GM12865 (cell line): Measurements from ENCODE around the gene TSPEAR.

Experiments used
- DNase-seq: peaks from one replicate; pipeline ENCODE4 v3.0.0; 2010; ENCODE audit warnings: low read depth
- H3K4me3 ChIP-seq: 2 replicates; pipeline ENCODE4 v1.5.1; 2011; ENCODE audit warnings: mild to moderate bottlenecking, low read depth, low read length, control low read depth
- CTCF ChIP-seq: IDR thresholded peaks from 2 replicates; pipeline ENCODE4 v1.5.1; 2011; ENCODE audit warnings: low read length, control low read depth, low read depth, inconsistent platforms; ENCODE audit not compliant: insufficient read depth; ENCODE audit errors: missing control alignments

TSPEAR gene

DNA sequence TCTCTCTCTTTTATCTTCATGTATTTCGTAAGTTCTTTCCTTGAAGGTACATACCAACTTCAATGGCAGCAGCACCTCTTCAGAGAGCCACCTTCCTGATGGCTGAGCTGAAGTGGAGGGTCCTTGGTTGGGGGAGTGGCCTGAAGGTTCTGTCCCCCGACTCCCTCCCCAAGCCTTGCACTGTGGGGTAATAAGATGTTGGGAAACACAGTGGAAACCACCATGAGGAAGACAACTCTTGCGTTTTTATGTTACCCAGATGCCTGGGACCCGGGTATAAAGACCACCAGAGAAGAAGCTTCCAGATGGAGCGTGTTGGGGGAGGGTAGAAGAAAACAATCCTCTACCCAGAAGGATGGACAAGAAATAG lies 52.8 kb downstream of the TSPEAR start:
- DNase-seq: no peak
- H3K4me3 ChIP-seq: no peak overlapping the region
- no peak for TF ChIP-seq CTCF

DNA sequence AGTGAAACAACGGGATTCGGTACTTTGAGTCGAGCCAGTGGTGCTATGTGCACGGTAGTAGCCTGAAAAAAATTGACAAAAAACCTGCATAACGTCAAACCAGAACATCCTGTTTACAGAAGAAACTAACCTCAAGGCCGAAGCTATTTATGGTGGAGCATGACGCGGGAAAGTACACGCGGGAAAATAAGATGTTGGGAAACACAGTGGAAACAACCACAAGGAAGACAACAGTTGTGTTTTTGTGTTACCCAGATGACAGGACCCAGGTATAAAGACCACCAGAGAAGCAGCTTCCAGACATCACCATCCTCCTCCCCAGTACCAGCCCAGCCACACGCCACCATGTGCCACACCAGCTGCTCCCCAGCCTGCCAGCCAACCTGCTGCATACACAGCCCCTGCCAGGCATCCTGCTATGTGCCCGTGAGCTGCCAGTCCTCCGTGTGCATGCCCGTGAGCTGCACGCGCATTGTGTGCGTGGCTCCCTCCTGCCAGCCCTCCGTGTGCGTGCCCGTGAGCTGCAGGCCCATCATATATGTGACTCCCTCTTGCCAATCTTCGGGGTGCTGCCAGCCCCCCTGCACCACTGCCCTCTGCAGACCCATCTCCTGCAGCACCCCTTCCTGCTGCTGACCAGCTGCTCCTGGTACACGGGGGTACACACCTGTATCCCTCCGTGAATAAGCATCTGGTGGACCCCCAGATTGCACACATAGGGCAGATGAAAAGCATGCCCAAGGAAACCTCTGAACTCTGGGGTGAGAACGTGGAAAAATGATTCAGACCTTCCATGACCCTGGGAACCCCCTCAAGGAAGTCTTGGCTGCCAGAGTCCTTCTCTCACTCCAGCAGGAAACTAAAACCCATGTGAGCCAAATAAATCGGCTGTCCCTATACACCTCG lies 53.5 kb downstream of the TSPEAR start, which contains the start of gene KRTAP12-3:
Gene KRTAP12-3 (plus strand): TSS at position 298 of the 906 bp plus-strand sequence. CDS start 48 bp downstream, at position 346.
- H3K4me3 ChIP-seq: no peak within 1 kb of the TSS
- TF ChIP-seq CTCF: no peak
- DNase-seq: peak; percentile 27

GRCh38 chr21:44656868-44657267 lies 54.5 kb downstream of the TSPEAR start:
- DNase-seq: no peak
- no peak for TF ChIP-seq CTCF
- no peak overlapping the region for H3K4me3 ChIP-seq

- no peak for DNase-seq
- TF ChIP-seq CTCF: no peak
- no peak within 1 kb of the TSS for H3K4me3 ChIP-seq
Observed at GRCh38 chr21:44654576-44655175, 56.7 kb downstream of the TSPEAR start, which contains the start of gene KRTAP12-4. Gene KRTAP12-4 (minus strand): TSS chr21:44654659. CDS start chr21:44654614, 45 bp downstream.

DNA sequence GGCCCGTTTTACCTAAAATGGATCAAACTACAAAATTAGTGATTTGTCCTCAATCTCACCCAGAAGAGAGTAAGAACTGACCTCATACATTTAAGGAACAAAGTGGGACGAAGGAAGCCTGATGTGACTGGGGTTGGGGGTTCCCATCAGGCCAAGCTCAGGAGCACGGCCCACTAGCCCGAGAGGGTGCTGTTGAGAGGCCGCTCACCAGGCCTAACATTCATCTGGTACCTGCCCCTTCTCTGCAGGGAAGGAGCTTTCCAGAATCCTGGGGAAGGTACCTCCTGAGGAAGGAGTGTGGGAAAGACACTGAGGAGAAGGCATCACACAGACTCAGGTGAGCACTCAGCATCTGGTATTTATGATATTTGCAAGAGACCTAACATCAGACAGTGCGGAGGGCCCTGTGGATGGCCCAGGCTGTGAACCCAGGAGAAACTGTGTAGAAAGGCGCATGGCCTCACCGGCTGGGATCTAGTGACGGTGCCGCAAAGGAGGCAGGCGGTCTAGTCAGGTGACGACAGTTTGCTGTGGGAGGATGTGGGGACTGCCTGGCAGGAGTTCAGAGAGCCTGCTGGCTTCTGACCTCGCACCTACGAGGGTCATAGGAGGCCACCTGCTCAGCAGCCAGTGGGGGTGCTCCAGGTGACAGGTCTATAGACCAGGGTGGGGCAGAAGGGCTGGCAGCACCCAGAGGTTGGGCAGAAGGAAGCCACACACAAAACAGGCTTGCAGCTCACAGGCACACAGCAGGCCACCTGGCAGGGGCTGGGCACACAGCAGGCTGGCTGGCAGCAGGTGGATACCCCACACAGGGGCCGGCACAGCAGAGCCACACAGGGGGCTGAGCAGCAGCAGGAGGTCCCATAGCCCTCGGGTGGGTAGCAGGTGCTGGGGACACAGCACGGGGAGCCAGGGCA lies 57.5 kb downstream of the TSPEAR start:
- no peak for DNase-seq
- TF ChIP-seq CTCF: no peak
- no peak overlapping the region for H3K4me3 ChIP-seq

DNA sequence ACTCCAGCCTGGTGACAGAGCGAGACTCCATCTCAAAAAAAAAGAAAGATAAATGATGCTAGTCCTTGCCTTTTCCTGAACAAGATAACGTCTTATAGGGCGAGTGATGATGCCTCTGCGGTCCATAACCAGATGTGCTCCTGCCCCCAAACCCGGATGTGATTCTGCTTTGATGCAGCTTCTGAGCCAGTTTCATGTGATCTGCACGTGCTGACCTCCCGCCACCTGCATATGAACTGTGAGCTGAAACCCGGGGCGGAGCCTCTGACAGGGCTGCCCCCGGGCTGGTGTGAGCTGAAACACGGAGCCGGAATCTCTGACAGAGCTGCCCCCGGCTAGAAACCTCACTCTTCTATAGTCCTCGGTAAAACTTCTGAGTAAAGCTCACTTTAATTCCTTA lies 58.2 kb downstream of the TSPEAR start:
- H3K4me3 ChIP-seq: no peak overlapping the region
- TF ChIP-seq CTCF: no peak
- no peak for DNase-seq
